GM12878 (cell line): ENCODE results near the gene HSD3B2. TPM values are rescaled to one million over a fixed set of nuclear protein-coding genes. Genes with fewer than 3 reads are reported as not detected.

Experiments
- ATAC-seq: fragments of 200-7000 bp; cut with Tn5 transposase; 3 replicates; pipeline ENCODE4 v1.9.1; 2020; ENCODE audit warnings: mild to moderate bottlenecking, moderate library complexity
- BruUV-seq: library from RNA; stranded (reverse); fragments of 400-500 nt; replicated peaks from 2 replicates; lab custom pipeline; 2021; lab: Mats Ljungman, UMichigan
- CTCF ChIA-PET: fragments of 300-600 bp; sonication (Branson Sonifier 250); formaldehyde crosslinking; extraction: SDS; loops from one replicate; lab custom pipeline; 2021; ENCODE audit warnings: inconsistent platforms; lab: Yijun Ruan, JAX
- POLR2A ChIA-PET: fragments of 350-600 bp; formaldehyde crosslinking; extraction: SDS; loops from one replicate; lab custom pipeline; 2021; ENCODE audit warnings: inconsistent platforms; lab: Charles Lee
- RAD21 ChIA-PET: fragments of 300-600 bp; sonication (Branson Sonifier 250); formaldehyde crosslinking; loops from one replicate; lab custom pipeline; 2023; ENCODE audit warnings: antibody characterized with exemption; ENCODE audit not compliant: unreplicated experiment; lab: Charles Lee
- SMC1A ChIA-PET: fragments of 300-600 bp; sonication (Branson Sonifier 250); formaldehyde crosslinking; loops from one replicate; lab custom pipeline; 2023; ENCODE audit not compliant: unreplicated experiment, uncharacterized antibody; lab: Charles Lee
- DNase-seq: peaks from one replicate; pipeline ENCODE4 v3.0.0-alpha.2; 2011; ENCODE audit warnings: low read depth, low spot score
- FAIRE-seq: peaks from 3 replicates; lab custom pipeline; 2011; peaks lifted over from hg19 to GRCh38; lab: Jason Lieb, UNC
- H2AFZ ChIP-seq: 2 replicates; pipeline ENCODE4 v1.6.0; 2011; ENCODE audit warnings: low read depth, low read length, control low read depth; ENCODE audit not compliant: control insufficient read depth
- H3K27ac ChIP-seq: 2 replicates; pipeline ENCODE4 v1.5.1; 2011; ENCODE audit warnings: control low read depth; ENCODE audit not compliant: control insufficient read depth, insufficient read depth
- H3K27me3 ChIP-seq, 2 experiments: replicated peaks in 1 of 2; 2 replicates each; pipeline versions ENCODE4 v1.6.0 to v1.6.1; 2011; ENCODE audit warnings: low read length in 1 of 2; ENCODE audit not compliant: control insufficient read depth in 2 of 2, insufficient read depth in 2 of 2
- H3K36me3 ChIP-seq, 2 experiments: 2 replicates each; pipeline ENCODE4 v1.5.1; 2011; ENCODE audit warnings: low read length in 1 of 2; ENCODE audit not compliant: control insufficient read depth in 2 of 2, insufficient read depth in 2 of 2
- H3K4me1 ChIP-seq: 2 replicates; pipeline ENCODE4 v1.6.1; 2011; ENCODE audit warnings: mild to moderate bottlenecking, low read length, moderate library complexity, mixed read lengths; ENCODE audit not compliant: control insufficient read depth, insufficient read depth
- H3K4me2 ChIP-seq: 2 replicates; pipeline ENCODE4 v1.6.0; 2011; ENCODE audit warnings: control low read depth; ENCODE audit not compliant: control insufficient read depth, insufficient read depth
- H3K4me3 ChIP-seq: fragments of 200-600 bp; sonication (generic); 2 replicates; pipeline ENCODE4 v1.5.1; 2016
- H3K79me2 ChIP-seq: 2 replicates; pipeline ENCODE4 v1.6.0; 2011; ENCODE audit warnings: low read length; ENCODE audit not compliant: control insufficient read depth, insufficient read depth
- H3K9ac ChIP-seq: 2 replicates; pipeline ENCODE4 v1.8.0; 2011; ENCODE audit warnings: low read length, control low read depth, mixed read lengths; ENCODE audit not compliant: control insufficient read depth, insufficient read depth
- H3K9me3 ChIP-seq: replicated peaks from 3 replicates; pipeline ENCODE4 v1.5.1; 2011; ENCODE audit warnings: mild to moderate bottlenecking, low read length; ENCODE audit not compliant: control insufficient read depth, insufficient read depth
- H4K20me1 ChIP-seq: 2 replicates; pipeline ENCODE4 v1.6.0; 2011; ENCODE audit not compliant: control insufficient read depth, insufficient read depth
- BCL11A ChIP-seq: IDR thresholded peaks from 2 replicates; pipeline ENCODE4 v1.6.1; 2011; ENCODE audit warnings: low read depth, low read length
- CHD2 ChIP-seq: IDR thresholded peaks from 2 replicates; pipeline ENCODE4 v1.6.1; 2011; ENCODE audit warnings: low read depth, low read length, improper control_type of control experiment, borderline replicate concordance
- FOS ChIP-seq: IDR thresholded peaks from 3 replicates; pipeline ENCODE4 v1.6.1; 2011; ENCODE audit warnings: borderline replicate concordance; ENCODE audit not compliant: insufficient read length; ENCODE audit errors: extremely low read depth
- KDM1A ChIP-seq: fragments of 200-600 bp; sonication (generic); IDR thresholded peaks from 2 replicates; pipeline ENCODE4 v1.6.1; 2016; ENCODE audit warnings: borderline replicate concordance
- NR2F1 ChIP-seq: fragments of 450-650 bp; conservative IDR thresholded peaks from 2 replicates; pipeline ENCODE4 v1.6.1; 2017; ENCODE audit warnings: mild to moderate bottlenecking
- RAD51 ChIP-seq: fragments of 450-650 bp; IDR thresholded peaks from 2 replicates; pipeline ENCODE4 v1.6.1; 2016; ENCODE audit warnings: moderate library complexity, mild to moderate bottlenecking, inconsistent platforms
- REST ChIP-seq: IDR thresholded peaks from 2 replicates; pipeline ENCODE4 v1.6.1; 2012; ENCODE audit warnings: mild to moderate bottlenecking, low read depth, low read length
- RFX5 ChIP-seq: IDR thresholded peaks from 2 replicates; pipeline ENCODE4 v1.6.1; 2011; ENCODE audit warnings: low read depth, low read length, improper control_type of control experiment
- SMAD1 ChIP-seq: fragments of 450-650 bp; IDR thresholded peaks from 2 replicates; pipeline ENCODE4 v1.6.1; 2018; ENCODE audit warnings: mild to moderate bottlenecking, low read depth; ENCODE audit not compliant: partially characterized antibody
- SMC3 ChIP-seq: IDR thresholded peaks from 2 replicates; pipeline ENCODE4 v1.6.1; 2011; ENCODE audit warnings: low read length, improper control_type of control experiment, borderline replicate concordance
- SREBF2 ChIP-seq: IDR thresholded peaks from 2 replicates; pipeline ENCODE4 v1.6.1; 2012; ENCODE audit warnings: mild to moderate bottlenecking, low read length
- TBL1XR1 ChIP-seq: IDR thresholded peaks from 2 replicates; pipeline ENCODE4 v1.6.1; 2012; ENCODE audit warnings: low read depth, low read length, improper control_type of control experiment
- TCF3 ChIP-seq: IDR thresholded peaks from 2 replicates; pipeline ENCODE4 v1.6.1; 2012; ENCODE audit warnings: low read depth, mild to moderate bottlenecking, low read length, borderline replicate concordance; ENCODE audit not compliant: insufficient read depth
- ZBTB11 ChIP-seq: fragments of 450-650 bp; formaldehyde crosslinking; IDR thresholded peaks from 2 replicates; pipeline ENCODE4 v1.5.0; 2022; ENCODE audit warnings: mild to moderate bottlenecking, missing genetic modification characterization
- ZNF622 ChIP-seq: fragments of 450-650 bp; IDR thresholded peaks from 2 replicates; pipeline ENCODE4 v1.6.1; 2017; ENCODE audit warnings: mild to moderate bottlenecking, inconsistent platforms
- WGBS: methylation state at CpG from one replicate; pipeline ENCODE4 v1.1.6; 2016; ENCODE audit warnings: low lambda C conversion rate; ENCODE audit not compliant: insufficient replicate concordance, insufficient coverage; ENCODE audit errors: missing lambda C conversion rate; 5-methylcytosine and 5-hydroxymethylcytosine counted together
- in situ Hi-C: fragments of 300-500 bp; cut with MboI; formaldehyde crosslinking; loops from 9 replicates; pipeline ENCODE4 v1.14.3; 2018; ENCODE audit warnings: mixed read lengths
- intact Hi-C: fragments of 100-400 bp; cut with micrococcal nuclease; formaldehyde crosslinking; loops from one replicate; pipeline ENCODE4 v1.14.2; 2022; ENCODE audit not compliant: unreplicated experiment
- polyA plus RNA-seq, 11 experiments: library from polyadenylated mRNA; depleted of rRNA in 4 of 11; unstranded in 6 of 11; stranded (reverse) in 5 of 11; fragments of >200 nt; fragmentation: Nextera tagmentation in 4 of 11; fragmentation: Illumina TruSeq in 1 of 11; extraction: Ambion mirVana in 4 of 11; extraction: Trizol in 1 of 11; gene quantifications; 1 replicate in 1 of 11; 2 replicates in 10 of 11; pipeline versions ENCODE4 v1.2.1 to v1.2.3, GENCODE V29; 2011 to 2016; ENCODE audit warnings: inconsistent platforms in 2 of 11, missing spikeins in 2 of 11, low read depth in 1 of 11
- total RNA-seq, 4 experiments: library from RNA; depleted of rRNA in 3 of 4; stranded (reverse); fragments of >200 nt in 3 of 4; fragmentation: Illumina TruSeq in 1 of 4; extraction: Trizol in 1 of 4; gene quantifications; 2 replicates each; pipeline versions ENCODE4 v1.2.1 to v1.2.3, GENCODE V29; 2013 to 2021

Gene HSD3B2
- total and polyA plus RNA-seq, 10 of the 15 experiments (the other 5 are each of a cell fraction or from before 2014, with no cell fraction given): 0.56 TPM; not detected in 9

GRCh38 chr1:119471566-119471965 is 56.6 kb downstream of the HSD3B2 start:
- no peak overlapping the region for H2AFZ ChIP-seq
- no peak overlapping the region for H3K4me2 ChIP-seq
- no peaks in the 10 kb centered on the region for H3K4me1 ChIP-seq
- CTCF ChIA-PET: interaction anchor here (1.2 kb wide), 1 partner anchor 10 kb away, joined by 4 read pairs; no protein-coding TSS in a partner anchor
- no peak overlapping the region for H3K4me3 ChIP-seq
- H3K27me3 ChIP-seq: no peaks in the 10 kb centered on the region
- BruUV-seq: no TSS peak
- H3K9ac ChIP-seq: no peak overlapping the region
- SMC1A ChIA-PET: no interaction called here
- no peaks in the 10 kb centered on the region; the same call in 1 of the 2 replicates for H4K20me1 ChIP-seq
- H3K27ac ChIP-seq: no peak overlapping the region
- no peaks in the 10 kb centered on the region for H3K9me3 ChIP-seq
- in situ Hi-C loops: no loop called here
- ATAC-seq: no peak
- intact Hi-C loops: loop anchor here (5.0 to 10.0 kb wide), 2 partner anchors 97 to 184 kb away; no protein-coding TSS in a partner anchor
- RAD21 ChIA-PET: no interaction called here
- no peak for DNase-seq
- WGBS: 55% methylated on average over 5 of the region's 5 CpGs
- POLR2A ChIA-PET: no interaction called here
- no peak for FAIRE-seq
- no peaks in the 10 kb centered on the region for H3K36me3 ChIP-seq
- no peak for TF ChIP-seq TCF3
- TF ChIP-seq RFX5: no peak
- TF ChIP-seq BCL11A: no peak
- TF ChIP-seq SREBF2: no peak
- TF ChIP-seq KDM1A: no peak
- TF ChIP-seq SMAD1: no peak
- no peak for TF ChIP-seq FOS
- TF ChIP-seq RAD51: no peak
- no peak for TF ChIP-seq ZNF622
- TF ChIP-seq CHD2: no peak
- no peak for TF ChIP-seq REST
- no peak for TF ChIP-seq ZBTB11
- TF ChIP-seq SMC3: no peak
- TF ChIP-seq NR2F1: no peak
- no peak for TF ChIP-seq TBL1XR1
- H3K79me2 ChIP-seq: no peaks in the 10 kb centered on the region
